ENCODE measurements around the gene SCEL. TPM values are rescaled to one million over a fixed set of nuclear protein-coding genes. Genes with fewer than 3 reads are reported as not detected.

Gene SCEL
- total and polyA plus RNA-seq, 2 donors (not counting 3 experiments of a cell fraction or from before 2014, with no cell fraction given), result not detected

DNA sequence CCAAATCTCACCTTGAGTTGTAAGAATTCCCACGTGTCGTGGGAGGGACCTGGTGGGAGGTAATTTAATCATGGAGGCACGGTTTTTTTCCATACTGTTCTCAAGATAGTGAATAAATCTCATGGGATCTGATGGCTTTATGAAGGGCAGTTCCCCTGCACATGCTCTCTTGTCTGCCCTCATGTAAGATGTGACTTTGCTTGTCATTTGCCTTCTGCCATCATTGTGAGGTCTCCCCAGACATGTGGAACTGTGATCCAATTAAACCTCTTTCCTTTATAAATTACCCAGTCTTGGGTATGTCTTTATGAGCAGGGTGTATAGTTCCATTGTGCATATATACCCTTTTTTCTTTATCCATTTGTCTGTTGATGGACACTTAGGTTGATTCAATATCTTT is 13.1 kb downstream of the SCEL start:
- Histone ChIP-seq H3K27ac (ENCODE audit: insufficient read depth, low read depth, low read length) (no peak overlapping the region), H3K79me2 (ENCODE audit: control insufficient read depth, insufficient read depth, low read length) (no peaks in the 10 kb centered on the region), H3K4me3 (replicated peaks in 1 of 3; ENCODE audit: insufficient read depth in 1 of 3, low read depth in 1 of 3, low read length in 3 of 3) (no peak overlapping the region), H2AFZ (ENCODE audit: low read depth, low read length) (no peak overlapping the region), H4K20me1 (replicated peaks; ENCODE audit: control insufficient read depth, extremely low read depth, insufficient read depth, low read length) (no peaks in the 10 kb centered on the region), H3K9me3 (replicated peaks; ENCODE audit: control insufficient read depth, insufficient read depth, low read length) (no peaks in the 10 kb centered on the region), H3K4me2 (ENCODE audit: insufficient read depth, low read length) (no peak overlapping the region), H3K4me1 (ENCODE audit: control insufficient read depth, extremely low read depth, insufficient read depth, low read length) (peaks cover 8% of the 10 kb centered on the region), H3K36me3 (ENCODE audit: control insufficient read depth in 2 of 2, extremely low read depth in 1 of 2, insufficient read depth in 2 of 2, low read length in 2 of 2) (no peaks in the 10 kb centered on the region), H3K9me1 (replicated peaks; ENCODE audit: control insufficient read depth, extremely low read depth, insufficient read depth, low read length) (no peaks in the 10 kb centered on the region), H3K27me3 (ENCODE audit: control insufficient read depth in 2 of 2, insufficient read depth in 2 of 2, low read length in 2 of 2) (peaks cover 0 to 2% of the 10 kb centered on the region in 2 experiments), H3K9ac (replicated peaks; ENCODE audit: extremely low read depth, insufficient read depth, low read length) (no peak overlapping the region)
- TF ChIP-seq POLR2A (IDR thresholded peaks at IDR 0.05; ENCODE audit: low read depth, low read length) (no peak), GATA2 (IDR thresholded peaks at IDR 0.05; ENCODE audit: insufficient read depth, insufficient read length, low read depth, low read length) (no peak), EZH2 (IDR thresholded peaks at IDR 0.05; ENCODE audit: borderline replicate concordance, low read depth, low read length, severe bottlenecking) (no peak), JUN (IDR thresholded peaks at IDR 0.05; ENCODE audit: borderline replicate concordance, insufficient read depth, insufficient read length, low read depth) (no peak), MYC (IDR thresholded peaks at IDR 0.05; ENCODE audit: low read depth, low read length) (no peak), FOS (IDR thresholded peaks at IDR 0.05; ENCODE audit: borderline replicate concordance, insufficient read depth, low read length) (no peak), POLR2AphosphoS5 (IDR thresholded peaks at IDR 0.05; ENCODE audit: insufficient read depth, low read depth, low read length) (no peak)
- TF ChIP-seq, protein P1, sequence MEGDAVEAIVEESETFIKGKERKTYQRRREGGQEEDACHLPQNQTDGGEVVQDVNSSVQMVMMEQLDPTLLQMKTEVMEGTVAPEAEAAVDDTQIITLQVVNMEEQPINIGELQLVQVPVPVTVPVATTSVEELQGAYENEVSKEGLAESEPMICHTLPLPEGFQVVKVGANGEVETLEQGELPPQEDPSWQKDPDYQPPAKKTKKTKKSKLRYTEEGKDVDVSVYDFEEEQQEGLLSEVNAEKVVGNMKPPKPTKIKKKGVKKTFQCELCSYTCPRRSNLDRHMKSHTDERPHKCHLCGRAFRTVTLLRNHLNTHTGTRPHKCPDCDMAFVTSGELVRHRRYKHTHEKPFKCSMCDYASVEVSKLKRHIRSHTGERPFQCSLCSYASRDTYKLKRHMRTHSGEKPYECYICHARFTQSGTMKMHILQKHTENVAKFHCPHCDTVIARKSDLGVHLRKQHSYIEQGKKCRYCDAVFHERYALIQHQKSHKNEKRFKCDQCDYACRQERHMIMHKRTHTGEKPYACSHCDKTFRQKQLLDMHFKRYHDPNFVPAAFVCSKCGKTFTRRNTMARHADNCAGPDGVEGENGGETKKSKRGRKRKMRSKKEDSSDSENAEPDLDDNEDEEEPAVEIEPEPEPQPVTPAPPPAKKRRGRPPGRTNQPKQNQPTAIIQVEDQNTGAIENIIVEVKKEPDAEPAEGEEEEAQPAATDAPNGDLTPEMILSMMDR (IDR thresholded peaks at IDR 0.05; ENCODE audit: extremely low read depth in 1 of 2, insufficient read depth in 1 of 2, low read depth in 1 of 2, low read length in 2 of 2), result no peak
- TF ChIP-seq, protein P2, sequence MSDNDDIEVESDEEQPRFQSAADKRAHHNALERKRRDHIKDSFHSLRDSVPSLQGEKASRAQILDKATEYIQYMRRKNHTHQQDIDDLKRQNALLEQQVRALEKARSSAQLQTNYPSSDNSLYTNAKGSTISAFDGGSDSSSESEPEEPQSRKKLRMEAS (IDR thresholded peaks at IDR 0.05; ENCODE audit: insufficient read depth, insufficient read length), result no peak
- POLR2A ChIA-PET, result no interaction called here
- intact Hi-C loops (cut with micrococcal nuclease), result no loop called here
- dilution Hi-C loops (cut with MboI; ENCODE audit: extremely low pct_ligation_motif_present, low sequenced_read_pairs), result no loop called here
- CTCF ChIA-PET, result no interaction called here
- no peak for DNase-seq (ENCODE audit: low read depth, low spot score)
- FAIRE-seq, result no peak
- BruUV-seq (replicated peaks), result no TSS peak

All from endothelial cell of umbilical vein (primary cell).